ENCODE data around the gene JUND.

JUND gene

DNA sequence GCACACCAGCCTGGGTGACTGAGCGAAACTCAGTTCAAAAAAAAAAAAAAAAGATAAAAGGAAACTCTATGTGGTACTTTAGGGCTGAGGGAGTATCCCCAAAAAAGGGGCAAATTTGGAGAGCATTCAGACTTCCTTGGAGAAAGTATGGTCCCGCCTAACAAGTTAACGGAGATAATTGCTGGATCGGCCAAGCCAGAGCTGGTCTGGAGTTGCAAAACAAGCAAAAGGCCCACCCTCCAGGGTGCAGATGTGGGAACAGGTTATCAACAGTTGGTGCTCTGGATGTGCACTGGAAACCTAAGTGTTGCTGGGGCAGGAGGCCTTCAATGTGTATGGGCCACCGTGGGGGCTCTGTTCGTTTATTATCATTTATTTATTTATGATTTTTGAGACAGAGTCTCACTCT, 10.0 kb downstream of the JUND start:
- DNase-seq (ENCODE audit: extremely low read depth in 1 of 2, low read depth in 1 of 2) = no peak

DNA sequence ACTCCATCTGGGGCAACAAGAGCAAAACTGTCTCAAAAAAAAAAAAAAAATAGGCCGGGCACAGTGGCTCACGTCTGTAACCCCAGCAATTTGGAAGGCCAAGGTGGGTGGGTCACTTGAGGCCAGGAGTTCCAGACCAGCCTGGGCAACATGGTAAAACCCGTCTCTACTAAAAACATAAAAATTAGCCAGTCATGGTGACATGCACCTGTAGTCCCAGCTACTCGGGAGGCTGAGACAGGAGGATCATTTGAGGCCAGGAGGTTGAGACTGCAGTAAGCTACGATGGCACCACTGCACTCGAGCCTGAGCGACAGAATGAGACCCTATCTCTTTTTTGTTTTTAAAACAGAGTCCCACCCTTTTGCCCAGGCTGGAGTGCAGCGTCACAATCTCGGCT, 11.1 kb downstream of the JUND start:
- DNase-seq (ENCODE audit: extremely low read depth in 1 of 2, low read depth in 1 of 2) = no peak

DNA sequence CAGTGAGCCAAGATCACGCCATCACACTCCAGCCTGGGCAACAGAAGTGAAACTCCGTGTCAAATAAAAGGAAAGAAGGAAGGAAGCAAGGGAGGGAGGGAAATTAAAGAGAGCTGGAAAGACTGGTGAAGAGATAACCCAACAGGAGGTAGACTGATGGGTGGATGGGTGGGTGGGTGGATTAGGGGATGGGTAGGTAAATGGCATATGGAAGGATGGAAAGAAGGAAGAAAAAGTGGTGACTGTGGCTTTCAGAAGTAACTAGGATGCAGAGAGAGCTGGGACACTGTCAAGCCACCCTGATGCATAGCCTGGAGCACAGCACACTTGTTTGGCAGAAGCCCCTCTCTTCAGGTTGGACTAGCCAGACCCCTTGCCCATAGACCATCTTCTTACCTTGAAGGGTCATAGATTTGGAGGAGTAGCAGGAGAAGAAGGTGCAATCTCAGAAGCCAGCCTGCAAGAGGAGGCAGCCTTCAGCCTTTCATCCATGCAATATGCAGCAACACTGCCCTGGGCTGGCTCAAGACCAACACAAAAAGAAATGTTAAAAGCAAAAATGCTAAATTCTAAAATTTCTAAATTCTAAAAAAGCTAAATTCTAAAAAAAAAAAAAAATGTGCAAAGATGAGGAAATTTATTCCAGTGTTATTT, 12.2 kb downstream of the JUND start:
- no peak for DNase-seq (ENCODE audit: extremely low read depth in 1 of 2, low read depth in 1 of 2)

DNA sequence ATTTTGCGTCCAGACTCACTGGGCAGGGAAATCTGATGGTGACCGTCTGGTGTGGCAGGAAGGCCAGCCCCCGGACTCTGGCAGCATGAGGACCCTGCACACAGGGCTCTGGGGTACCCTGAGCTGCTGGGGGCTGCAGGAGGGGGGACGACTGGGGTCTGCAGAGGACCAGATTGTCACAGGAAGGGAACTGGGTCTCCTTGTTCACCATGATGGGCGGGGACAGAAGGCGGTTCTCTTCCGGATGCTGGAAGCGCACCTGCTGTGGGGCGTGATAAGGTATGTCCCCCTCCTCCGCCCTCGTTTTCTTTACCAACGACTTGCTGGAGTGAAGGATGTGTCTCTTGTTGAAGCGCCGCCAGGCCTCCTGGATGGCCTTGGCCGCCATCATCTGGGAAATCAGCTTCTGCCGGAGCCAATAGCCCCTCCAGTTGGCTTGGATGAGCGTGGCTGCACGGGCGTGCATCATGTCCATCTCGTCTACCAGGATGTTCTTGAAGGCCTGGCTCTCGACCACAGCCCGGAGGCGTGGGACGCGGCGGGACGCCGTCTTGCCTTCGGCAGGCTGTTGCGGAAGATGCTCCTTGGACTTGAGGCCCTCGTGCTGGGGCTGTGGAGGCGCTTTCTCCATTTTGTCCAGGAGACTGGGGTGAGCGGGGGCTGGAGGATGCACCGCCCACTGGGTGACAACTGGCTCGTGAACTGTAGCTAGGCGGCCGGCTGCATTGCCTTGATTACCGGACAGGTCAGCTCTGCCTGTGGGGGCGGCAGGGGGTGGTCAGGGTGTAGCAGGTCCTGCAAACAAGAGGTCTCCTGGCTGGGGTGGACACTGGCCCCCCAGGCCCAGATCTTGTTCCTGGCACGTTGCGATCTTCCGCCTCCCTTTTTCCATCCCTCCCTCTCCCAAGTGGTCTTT, 14.4 kb downstream of the JUND start:
- no peak for DNase-seq (ENCODE audit: extremely low read depth in 1 of 2, low read depth in 1 of 2)

DNA sequence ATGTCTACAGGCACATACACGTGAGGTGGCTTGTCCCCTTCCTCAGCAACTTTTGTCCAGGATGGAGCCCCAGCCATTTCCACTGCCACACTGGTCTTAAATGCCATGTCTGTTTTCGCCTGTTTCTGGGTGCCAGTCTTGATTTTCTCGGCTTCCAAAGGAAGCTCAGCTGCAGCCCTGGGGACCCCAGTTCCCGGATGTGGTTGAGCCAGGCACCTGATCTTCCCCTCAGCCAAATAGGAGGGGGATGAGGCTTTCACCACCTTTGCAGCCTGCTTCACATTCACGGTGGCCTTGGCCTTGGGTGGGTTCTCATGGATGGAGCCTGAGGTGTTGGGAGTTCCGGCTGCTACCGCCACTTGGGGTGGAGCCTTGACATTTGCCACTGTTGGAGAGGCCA, 15.8 kb downstream of the JUND start:
- no peak for DNase-seq (ENCODE audit: extremely low read depth in 1 of 2, low read depth in 1 of 2)

DNA sequence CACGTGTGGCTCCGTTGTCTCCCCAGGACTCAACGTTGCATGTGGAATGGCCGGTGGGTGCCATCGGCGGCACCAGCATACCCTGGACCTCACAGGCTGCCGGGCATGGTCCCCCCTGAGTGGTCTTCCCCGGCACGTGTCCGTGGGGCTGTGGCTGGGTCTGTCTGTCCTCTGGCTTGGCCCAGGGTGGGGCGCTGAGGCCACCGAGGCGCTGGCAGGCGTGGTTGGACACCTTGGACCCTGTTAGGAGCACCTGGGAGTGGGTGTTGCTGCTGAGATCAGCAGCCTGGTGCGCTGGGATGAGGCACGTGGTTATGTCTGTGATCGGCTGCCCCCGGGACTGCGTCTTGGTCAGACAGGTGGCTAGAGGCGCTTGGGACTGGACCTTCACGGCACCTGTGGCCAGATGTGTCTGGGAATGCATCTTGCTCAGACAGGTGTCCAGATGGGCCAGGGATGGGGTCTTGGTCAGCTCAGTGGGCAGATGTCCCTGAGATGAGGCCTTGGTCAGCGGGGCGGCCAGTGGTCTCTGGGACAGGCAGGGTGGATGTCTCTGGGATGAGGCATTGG, 16.4 kb downstream of the JUND start:
- no peak for DNase-seq (ENCODE audit: extremely low read depth in 1 of 2, low read depth in 1 of 2)

DNA sequence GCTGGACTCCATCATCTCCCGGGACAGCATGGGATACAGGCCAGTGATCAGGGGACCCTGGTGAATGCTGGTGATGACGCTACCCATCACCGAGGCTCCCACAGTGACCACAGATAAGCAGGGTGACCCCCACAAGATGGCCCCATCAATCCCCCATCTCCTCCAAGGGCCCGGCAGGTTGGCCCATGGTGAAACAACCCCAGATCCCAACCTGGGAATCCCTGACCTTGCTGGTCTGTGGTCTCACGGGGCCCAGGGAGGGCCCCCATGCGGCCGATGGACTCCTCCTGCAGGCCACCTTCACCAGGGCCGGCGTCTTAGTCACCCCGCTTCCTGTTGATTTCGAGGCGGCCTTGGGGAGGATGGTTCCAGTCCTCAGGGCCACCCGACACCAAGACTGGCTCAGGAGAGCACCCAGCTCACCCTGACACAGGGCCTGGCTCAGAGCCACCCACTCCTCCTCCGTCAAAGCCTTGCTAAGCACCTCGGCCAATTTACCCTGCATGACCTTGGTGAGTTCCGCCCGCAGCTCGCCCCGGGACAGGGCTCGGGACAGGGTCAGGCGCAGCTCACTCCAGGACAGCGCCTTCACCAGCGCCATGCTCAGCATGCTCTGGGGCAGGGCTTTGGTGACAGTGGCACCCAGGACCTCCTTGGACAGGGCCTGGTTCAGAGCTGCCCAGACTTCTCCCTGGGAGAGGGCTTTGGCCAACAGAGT, 17.1 kb downstream of the JUND start:
- no peak for DNase-seq (ENCODE audit: extremely low read depth in 1 of 2, low read depth in 1 of 2)

DNA sequence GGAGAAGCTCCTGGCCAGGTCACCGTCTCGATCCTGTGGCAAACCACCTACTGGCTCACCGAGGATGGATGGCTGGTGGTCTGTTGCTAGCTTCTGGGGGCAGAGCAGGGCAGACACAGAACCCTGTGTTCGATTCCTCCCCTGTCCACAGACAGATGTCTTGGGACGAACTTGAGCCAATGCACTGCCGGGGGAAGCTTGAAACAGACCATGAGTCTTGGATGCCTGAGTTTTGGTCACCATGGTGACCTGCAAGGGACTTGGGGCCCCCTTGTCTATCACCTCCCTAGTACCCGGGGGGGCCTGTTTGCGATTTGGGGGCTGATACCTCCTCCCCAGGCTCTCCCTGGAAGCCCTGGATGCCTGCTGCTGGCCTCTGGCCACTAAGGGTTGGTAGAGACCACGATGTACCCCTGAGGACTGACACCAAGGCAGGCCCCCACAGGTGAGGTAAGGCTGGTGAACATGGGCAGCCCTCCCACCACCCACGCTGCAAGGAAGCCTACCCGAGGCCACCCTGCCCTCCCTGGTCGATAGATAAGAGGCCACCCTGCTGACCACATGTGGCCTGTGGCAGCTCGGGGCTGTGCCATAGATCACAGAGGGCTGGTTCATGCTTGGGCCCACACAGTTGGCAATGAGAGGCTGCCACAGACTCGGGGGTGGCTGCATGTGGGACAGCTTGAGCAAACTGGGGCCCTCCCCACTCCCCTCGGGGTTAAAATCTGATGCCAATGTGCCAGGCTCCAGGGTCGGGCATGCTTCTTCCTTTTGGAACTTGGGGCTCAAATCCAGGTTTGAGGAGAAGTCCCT, 17.9 kb downstream of the JUND start:
- DNase-seq (ENCODE audit: extremely low read depth in 1 of 2, low read depth in 1 of 2) = no peak

DNA sequence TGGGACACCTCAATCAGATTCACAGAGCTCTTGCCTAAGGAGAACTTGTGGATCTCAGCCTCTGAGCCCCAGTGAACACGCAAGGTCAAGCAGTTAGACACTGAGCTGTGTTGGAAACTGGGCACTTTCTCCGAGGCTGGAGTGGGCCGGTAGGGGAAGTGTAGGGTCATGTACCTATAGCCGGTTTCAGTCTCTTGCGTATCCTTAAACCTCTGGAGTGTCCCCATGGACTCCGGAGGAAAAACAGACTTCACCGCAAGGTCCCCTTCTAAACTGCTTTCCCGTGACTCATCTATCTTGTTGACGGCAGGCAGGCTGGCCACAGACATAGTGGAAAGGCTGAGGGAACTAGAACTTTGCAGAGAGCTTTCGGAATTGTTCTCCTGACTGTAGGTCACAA, 18.5 kb downstream of the JUND start:
- no peak for DNase-seq (ENCODE audit: extremely low read depth in 1 of 2, low read depth in 1 of 2)

DNA sequence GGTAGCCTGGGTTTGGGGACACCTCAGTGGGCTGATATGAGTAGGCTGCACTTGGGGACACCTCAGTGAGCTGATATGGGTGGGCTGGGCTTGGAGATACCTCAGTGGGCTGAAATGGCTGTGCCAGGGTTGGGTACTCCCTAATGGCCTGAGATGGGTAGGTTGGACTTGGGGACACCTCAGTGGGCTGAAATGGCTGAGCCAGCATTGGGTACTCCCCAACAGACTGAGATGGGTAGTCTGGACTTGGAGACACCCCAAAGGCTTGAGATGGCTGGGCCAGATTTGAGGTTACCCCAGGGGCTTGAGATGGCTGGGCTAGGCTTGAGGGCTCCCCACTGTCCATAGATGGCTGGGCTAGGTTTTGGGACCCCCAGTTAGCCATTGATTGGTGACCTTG, 19.3 kb downstream of the JUND start:
- no peak for DNase-seq (ENCODE audit: extremely low read depth in 1 of 2, low read depth in 1 of 2)

DNA sequence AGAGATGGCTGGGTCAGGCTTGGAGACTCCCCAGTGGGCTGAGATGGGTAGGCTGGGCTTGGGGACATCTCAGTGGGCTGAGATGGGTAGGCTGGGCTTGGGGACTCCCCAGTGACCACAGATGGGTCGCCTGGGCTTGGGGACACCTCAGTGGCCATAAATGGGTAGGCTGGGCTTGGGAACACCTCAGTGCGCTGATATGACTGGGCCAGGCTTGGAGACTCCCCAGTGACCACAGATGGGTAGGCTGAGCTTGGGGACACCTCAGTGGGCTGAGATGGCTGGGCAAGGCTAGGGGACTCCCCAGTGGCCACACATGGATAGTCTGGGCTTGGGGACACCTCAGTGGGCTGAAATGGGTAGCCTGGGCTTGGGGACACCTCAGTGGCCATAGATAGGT, 19.9 kb downstream of the JUND start:
- DNase-seq (ENCODE audit: extremely low read depth in 1 of 2, low read depth in 1 of 2) = no peak

DNA sequence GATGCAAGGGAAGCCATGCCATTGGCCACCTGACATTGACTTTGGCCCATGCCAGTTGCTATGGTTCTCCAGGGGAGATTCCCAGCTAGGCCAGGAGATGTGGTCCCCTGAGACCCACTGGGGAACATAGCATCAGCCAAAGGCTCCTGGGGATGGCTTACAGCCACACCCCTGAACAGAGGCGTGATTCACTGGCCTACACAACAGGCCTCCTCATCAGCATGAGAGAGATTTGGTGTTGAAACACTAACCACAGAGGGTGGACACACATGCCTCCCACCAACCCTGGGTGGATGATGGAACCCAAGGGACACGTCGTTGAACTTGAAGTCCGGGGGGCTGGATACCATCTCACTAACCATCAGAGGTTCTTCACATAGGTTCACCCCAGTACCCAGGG, 21.5 kb downstream of the JUND start:
- no peak for DNase-seq (ENCODE audit: extremely low read depth in 1 of 2, low read depth in 1 of 2)

DNA sequence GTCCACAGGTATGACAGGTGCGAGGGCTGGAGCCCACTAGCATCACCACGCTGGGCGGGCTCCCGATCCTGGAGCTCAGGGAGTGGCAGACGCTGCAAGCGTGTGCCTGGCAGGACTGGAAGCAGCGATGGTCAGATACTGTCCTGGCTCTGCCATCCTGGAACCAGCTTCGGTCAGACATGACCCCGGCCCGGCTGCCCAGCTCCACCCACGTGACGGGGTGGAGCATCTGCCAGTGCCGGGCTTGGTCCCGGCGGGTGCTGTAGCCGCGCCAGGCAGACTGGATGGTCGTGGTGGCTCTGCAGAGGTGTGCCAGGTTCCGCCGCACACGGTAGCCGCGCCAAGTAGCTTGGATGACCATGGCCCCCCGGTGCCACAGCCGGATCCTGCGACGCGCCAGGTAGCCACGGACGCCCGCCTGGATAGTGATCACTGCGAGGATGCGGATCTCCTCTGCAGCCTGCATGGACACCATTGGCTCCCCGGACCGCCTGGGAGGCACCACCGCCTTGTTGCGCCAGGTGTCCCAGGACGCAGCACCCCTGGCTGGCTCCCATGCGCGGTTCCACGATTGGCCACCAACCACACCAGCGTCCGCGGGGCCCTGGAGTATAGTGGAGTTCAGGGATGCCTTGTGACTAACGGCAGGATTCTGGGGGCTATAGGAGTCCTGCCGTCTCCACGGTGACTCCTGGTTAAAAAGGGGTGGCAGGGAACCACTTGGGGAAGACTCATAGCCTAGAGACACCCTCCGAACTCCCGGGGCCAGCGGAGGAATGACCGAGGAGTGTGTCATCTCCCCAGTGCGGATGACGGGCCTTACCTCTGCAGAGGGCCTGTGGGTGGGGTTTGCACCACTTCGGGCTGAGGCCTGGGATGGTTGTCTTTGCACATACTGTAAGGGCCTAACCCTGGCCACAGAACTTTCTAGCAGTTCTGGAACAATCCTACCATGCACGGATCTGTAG, 23.6 kb downstream of the JUND start:
- DNase-seq (ENCODE audit: extremely low read depth in 1 of 2, low read depth in 1 of 2) = no peak

DNA sequence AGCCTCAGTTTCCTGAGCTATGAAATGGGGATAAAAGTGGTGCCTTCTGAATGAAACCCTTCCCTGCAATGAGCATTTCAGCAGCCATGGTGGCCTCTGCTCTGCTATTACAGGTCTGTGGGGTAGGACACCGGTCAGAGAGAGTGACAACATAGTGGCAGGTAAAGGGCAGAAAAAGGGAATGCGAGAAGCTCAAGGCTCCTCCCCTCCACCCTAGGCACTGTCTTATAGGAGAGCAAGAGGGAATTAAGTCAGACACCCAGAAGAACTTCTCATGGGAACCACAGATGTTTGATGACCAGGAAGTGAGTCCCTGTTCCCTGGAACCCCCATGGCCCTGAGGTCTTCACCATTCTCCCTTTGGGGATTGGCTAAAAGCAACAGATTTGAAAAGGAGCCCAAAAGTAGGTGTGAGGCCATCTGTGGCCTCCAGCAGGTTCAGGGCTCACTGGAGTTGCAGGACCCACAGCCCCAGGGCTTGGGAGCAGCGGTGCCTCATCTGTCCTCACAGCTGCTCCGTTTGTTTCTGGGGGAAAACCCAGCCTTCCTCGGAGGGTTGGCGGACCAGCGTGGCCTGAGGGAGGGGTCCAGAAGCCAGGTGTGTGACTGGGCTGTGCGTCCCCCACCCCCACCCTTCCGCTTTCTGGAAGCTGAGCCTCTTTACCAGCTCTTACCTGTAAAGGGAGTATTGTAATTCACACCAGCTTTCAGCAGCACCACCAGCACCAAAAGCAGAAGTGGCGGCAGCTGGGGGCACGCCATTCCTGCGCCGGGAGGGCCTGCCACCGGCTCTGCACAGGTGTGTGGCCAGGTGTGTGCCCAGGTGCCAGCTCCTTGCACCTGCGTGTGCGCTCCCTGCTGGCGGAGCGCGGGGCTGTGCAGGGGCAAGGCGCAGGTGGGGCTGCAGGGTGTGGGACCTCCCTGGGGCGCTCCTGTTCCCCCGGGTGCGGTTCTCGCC, 26.6 kb downstream of the JUND start:
- DNase-seq (ENCODE audit: extremely low read depth in 1 of 2, low read depth in 1 of 2) = no peak

DNA sequence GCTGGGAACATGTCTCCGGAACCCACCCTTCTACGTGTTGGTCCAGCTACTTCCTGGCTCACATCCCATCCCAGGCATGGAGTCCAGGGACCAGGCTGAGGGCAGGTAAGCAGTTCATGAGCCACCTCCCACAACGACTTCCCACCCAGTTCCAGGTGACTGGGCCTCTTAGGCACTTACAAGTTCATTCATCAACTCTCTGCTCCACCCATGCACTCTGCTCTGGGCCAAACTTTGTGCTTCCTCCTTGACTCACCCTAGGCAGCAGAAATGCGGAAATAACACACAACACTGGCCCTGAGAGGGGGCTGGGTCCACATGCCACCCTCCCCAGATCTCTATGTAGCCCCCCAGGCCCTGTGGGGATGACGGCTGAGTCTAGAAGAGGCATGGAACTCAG, 27.7 kb downstream of the JUND start:
- no peak for DNase-seq (ENCODE audit: extremely low read depth in 1 of 2, low read depth in 1 of 2)

DNA sequence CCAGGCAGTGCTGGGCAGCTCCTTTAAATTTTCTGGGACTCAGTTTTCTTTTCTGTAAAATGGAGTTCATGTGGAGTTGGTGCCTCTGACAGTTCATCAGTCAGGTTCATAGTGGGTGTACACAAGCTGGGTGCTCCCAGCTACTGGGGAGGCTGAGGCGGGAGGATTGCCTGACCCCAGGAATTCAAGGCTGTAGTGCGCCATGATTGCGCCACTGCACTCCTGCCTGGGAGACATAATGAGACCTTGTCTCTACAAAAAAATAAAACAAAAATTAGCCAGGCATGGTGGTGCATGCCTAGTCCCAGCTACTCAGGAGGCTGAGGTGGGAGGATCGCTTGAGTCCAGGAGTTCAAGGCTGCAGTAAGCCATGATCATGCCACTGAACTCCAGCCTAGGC, 28.3 kb downstream of the JUND start:
- no peak for DNase-seq (ENCODE audit: extremely low read depth in 1 of 2, low read depth in 1 of 2)

DNA sequence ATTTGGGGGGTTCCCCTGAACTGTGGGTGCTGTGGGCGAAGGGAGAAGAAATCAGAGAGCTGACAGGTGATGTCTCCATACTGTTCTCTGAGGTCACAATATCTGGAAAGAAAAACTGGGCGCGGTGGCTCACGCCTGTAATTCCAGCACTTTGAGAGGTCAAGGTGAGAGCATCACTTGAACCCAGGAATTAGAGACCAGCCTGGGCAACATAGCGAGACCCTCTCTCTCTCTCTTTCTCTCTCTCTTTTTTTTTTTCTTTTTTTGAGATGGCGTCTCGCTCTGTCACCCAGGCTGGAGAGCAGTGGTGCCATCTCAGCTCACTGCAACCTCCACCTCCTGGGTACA, 29.1 kb downstream of the JUND start:
- DNase-seq (ENCODE audit: extremely low read depth in 1 of 2, low read depth in 1 of 2) = no peak

DNA sequence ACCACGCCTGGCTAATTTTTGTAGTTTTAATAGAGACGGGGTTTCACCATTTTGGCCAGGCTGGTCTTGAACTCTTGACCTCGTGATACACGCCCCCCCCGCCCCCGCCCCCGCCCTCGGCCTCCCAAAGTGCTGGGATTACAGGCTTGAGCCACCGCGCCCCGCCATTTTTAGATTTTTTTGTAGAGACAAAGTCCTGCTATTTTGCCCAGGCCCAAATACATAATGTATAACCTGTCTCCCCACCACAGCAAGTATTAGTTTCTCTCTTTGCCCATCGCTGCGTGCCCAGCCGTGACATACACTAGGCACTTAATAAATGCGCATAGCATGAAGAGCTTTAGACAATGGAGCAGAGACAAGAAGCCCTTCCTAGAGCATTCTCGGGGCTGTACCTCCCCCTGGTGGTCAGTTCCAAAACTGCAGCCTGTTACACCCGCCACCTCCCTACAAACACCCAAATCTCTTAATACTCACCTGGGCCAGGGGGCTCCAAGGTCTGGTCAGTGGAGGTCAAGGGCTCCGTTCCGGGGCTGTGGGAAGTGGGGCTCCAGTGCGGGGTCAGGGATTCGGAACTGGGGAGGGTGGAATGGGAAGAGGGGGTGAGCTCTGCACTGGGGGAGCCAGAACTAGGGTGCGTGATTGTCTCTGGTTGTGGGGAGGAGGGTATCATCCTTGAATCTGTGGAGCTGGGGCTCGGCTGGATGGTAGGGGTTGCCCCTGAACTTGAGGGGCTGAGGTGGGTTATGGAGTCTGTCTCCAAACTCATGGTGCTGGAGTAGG, 29.6 kb downstream of the JUND start:
- DNase-seq (ENCODE audit: extremely low read depth in 1 of 2, low read depth in 1 of 2) = peak; percentile 51 to 69

All from activated CD8-positive, alpha-beta memory T cell treated with anti-CD3 and anti-CD28 coated beads for 1 hour (primary cell).